Activated T-cell treated with anti-CD3 and anti-CD28 coated beads, Interleukin-2, amount 50 U/mL, for 1 hour (primary cell): ENCODE data around the gene MCAM.

Experiments
- DNase-seq: peaks from one replicate; pipeline ENCODE4 v3.0.0-alpha.2; 2020

MCAM gene

GRCh38 chr11:119316729-119317591, at the start of gene MCAM:
Gene MCAM, minus strand, starts transcription at chr11:119317130. Its CDS starts 29 bp downstream, at chr11:119317101.
- DNase-seq: peak; percentile 44

- DNase-seq: no peak
Observed at GRCh38 chr11:119365071-119365591, 48.2 kb upstream of the MCAM start.

DNA sequence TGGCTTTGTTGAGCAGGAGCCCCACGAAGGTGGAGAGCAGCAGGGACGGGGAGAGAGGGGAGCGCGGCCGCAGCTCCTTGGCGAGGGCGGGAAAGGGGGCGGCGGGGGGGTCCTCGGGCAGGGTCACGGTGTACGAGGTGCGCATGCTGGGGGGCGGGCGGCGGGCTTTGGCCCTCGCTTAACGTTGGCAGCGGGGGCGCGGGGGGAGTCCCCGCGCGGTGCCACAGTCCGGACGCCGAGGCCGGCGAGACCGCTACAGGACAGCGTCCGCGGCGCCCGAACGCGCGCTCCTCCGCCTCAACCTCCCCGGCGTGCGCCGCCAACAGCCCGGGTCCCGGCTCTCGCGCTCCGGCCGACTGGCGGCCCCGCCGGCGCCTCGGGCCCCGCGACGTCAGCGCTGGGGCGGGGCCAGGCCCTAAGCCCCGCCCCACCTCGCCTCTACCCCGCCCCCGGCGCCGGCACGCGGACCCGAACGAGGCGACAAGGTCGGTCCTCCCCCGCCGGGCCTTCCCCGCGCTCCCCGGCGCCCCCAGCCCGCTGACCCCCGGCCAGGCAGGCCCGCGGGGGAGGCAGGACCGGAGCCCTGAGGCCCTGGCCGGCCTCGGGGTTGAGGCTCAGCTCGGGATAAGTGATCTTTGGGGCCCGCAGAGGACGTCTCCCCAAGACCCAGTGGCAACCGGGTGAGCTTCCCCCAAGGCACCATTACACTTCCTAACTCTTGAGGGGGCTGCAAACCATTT, 47.1 kb upstream of the MCAM start:
- DNase-seq: peak; percentile 73

GRCh38 chr11:119363081-119363850, 46.3 kb upstream of the MCAM start:
- no peak for DNase-seq

GRCh38 chr11:119362741-119363080, 45.8 kb upstream of the MCAM start:
- no peak for DNase-seq

DNA sequence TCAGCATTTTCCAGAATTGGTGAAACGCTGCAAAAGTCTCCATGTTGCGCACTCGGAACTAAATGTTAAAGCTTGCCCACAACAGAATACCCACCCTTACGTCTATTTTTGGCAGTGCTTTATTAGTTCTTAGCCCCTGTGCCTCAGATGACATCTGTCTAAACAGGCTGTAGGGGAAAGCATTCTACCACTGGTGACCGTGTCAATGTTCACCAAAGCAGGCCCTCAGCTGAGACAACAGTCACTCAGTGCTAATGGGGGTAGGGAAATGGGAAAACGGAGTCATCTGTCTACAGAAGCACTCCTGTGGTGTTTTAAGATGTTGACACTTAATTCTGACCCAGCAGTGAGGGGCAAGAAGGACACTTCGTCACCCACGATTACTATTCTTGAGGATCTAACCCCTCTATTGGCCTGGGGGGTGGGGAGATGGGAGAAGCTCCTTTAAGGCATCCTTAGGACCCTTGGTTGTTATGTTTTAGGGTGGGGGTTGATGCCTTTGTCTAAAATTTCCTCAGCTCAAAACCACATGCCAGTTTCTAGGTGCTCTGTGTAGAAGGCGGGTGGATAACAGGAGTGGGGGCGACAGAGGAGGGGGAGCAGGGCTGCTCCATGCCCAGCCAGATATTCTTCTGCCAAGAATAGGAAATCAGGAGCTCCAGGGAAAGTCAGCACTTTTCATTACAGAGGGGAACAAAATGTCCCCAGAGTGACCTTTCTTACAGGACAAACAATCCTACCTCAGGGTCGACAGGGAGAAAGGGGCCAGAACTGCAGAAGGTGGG, 45.2 kb upstream of the MCAM start:
- DNase-seq: no peak

GRCh38 chr11:119361056-119361787, 44.3 kb upstream of the MCAM start:
- no peak for DNase-seq

GRCh38 chr11:119359365-119360214, 42.7 kb upstream of the MCAM start:
- DNase-seq: no peak

- no peak for DNase-seq
Observed at GRCh38 chr11:119357074-119357473, 40.1 kb upstream of the MCAM start.

DNA sequence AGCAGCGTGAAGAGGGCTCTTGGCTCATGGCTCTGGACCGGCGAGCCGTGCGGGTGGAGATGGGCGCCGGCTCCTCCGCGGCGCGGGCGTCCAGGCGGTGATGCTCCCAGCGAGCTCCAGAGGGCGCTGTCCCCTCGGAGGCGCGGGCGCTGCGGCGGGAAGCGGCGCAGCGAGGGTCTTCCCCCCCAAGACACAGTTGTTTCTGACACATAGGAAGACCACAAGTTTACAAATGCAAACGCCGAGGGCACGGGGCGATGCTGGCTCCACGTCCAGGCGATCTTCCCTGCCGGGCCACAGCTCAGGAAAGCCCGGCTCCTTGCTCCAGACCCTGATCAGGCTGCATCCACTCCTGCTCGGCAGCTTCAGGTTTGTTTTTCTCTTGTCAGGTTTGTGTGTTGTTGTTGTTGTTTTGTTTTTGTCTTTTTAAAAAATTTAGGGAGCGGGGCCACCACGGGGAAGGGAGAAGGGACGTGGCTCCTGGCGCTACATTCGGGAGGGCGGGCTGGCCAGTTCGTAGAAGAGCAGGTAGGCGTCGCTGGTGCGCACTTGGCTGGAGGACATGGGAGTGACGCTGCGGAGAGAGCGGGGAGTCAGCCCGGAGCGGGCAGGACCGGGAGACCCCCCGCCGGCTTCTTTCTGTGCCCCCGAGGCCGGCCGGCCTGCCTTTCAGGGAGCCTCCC, 39.6 kb upstream of the MCAM start:
- peak; percentile 78 for DNase-seq

DNA sequence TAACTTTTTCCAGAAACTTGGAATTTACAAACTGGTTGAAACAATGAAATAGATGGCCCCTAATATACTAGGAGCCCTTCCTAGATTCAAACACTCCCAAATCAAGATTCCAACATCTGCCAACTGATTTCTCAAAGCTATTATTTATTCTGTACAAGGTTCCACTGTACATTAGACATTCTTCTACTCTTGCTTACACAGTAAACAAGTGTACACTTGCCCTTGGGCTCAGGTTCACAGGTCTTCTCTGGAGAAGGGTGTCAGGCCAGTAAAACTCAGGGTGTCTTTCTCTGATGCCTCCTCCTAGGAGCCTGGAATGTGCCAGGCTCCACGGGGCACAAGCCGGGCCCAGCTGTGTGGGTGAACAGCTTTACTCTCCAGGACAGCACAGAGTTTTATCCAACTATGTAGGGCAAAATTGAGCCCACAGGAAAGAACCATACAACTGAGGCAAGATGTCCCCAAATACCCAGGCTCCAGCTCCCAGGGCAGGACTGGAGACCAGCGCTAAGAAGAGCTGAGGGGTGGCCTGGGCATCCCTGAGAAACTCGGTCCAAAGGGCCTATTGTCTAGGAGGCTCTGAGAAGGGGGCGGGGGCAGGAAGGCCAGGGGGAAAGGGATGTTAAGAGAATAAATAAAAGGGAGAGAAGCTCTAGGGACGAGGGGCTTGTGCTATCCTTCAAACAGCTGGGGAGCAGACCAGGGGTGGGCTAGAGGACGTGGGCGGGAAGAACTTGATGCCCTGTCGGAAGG, 38.3 kb upstream of the MCAM start:
- no peak for DNase-seq

DNA sequence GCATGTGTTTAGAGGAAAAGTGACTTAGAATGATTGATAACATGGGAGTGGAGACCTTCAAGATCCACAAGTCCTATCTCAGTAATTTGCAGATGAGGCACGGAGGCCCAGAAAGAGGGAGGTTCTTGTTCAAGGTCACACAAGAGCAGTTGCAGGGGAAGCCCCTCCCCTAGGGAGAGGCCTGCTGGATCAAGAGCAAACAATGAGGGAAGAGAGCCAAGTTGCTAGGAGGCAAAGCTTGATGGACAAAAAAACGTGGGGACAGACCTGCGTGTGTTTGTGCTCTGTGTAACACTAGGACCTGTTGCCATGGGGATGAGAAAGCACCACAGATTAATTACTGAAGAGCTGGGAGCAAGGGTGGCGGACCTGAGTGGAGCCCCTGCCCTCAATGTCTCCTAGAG, 35.9 kb upstream of the MCAM start:
- DNase-seq: no peak

GRCh38 chr11:119351232-119351631, 34.3 kb upstream of the MCAM start:
- no peak for DNase-seq

- DNase-seq: no peak
Observed at GRCh38 chr11:119350302-119350701, 33.4 kb upstream of the MCAM start.

GRCh38 chr11:119347940-119348605, 31.1 kb upstream of the MCAM start:
- no peak for DNase-seq

DNA sequence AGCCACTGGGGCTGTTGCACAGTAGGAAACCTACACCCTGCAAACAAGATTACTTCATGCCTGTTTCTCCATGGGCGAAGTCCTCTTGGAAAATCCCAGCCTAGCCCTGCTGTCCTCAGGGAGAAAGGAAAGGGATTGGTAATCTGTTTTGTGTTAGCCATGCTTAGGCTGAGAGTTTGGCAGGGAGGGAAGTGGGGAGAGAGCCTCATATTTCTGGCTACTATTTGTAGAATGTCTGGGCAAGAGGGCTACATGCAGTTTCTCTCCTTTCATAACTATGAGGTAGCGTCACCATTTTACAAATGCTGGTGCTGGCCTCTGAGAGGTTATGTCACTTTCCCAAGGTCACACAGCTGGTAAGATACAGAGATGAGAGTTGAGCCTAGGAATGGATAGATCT, 30.3 kb upstream of the MCAM start:
- no peak for DNase-seq

- no peak for DNase-seq
Observed at GRCh38 chr11:119346605-119347004, 29.7 kb upstream of the MCAM start, which contains the start of gene MFRP. Gene MFRP, minus strand, starts transcription at chr11:119346705. Its CDS starts 192 bp downstream, at chr11:119346513.

GRCh38 chr11:119345685-119346084, 28.8 kb upstream of the MCAM start:
- DNase-seq: no peak
